Measurements from ENCODE around the gene SLC25A22. TPM values are rescaled to one million over a fixed set of nuclear protein-coding genes. Genes with fewer than 3 reads are reported as not detected.

Gene SLC25A22
- total RNA-seq (2014; rRNA removed; shearing (Covaris generic)), result 16.2 and 20.8 TPM in 2 replicates
- polyA plus RNA-seq (2014; cell fraction: nucleus; rRNA removed), result 51.7 and 55.5 TPM in 2 replicates

- peak; percentile 63 for DNase-seq (ENCODE audit: extremely low read depth, low read depth)
These were observed at the start of gene SLC25A22 for GRCh38 chr11:798093-798713. TSS of gene SLC25A22 (minus strand) at chr11:798281. CDS start at chr11:795006, 3,275 bp downstream.

DNA sequence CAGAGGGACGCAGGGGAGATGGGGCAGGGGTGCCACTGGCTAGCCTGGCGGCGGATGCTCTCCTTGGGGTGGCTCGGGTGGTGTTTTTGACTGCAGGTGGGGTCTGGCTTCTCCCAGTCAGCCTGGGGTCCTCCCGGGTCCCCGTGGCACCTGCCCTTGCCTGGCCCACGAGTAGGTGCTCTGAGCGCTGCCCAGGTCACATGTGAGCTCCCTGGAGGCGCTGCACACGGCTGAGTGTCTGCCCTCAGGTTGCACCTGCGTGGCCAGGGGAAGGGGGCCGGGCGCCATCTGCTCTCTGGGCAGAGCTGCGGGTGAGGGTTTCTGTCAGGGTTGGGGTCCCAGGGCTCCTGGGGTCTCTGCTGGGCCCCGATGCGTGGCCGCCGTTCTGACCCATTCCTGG, 49.8 kb upstream of the SLC25A22 start:
- no peak for DNase-seq (ENCODE audit: extremely low read depth, low read depth)

DNA sequence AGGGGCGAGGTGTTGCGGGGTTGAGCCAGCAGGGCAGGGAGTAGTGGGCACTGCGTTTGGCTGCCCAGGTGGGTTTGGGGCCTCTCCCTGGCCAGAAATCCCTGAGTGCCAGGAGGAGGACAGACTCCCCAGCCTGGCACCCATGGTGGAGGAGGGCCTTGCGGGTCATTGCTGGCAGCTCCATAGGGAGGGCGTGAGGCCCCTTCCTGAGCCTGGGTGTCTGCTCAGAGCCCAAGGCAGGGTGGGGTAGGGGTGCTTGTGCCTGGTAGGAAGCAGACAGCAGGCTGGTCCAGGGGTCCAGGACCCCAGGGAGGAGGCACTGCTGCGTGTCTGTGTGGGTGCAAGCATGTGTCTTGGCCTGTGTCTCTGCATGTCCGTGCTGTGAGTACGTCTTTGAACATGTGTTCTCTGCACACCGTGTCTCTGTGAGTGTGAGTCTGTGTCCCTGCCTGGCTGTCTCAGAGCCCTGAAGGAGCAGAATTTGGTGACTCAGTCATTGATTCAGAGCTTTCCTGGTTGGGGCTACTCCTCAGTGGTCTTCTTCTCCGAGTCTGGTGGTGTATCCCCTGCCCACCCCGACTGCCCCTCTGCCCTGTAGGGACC, 48.5 kb upstream of the SLC25A22 start:
- DNase-seq (ENCODE audit: extremely low read depth, low read depth), result no peak

DNA sequence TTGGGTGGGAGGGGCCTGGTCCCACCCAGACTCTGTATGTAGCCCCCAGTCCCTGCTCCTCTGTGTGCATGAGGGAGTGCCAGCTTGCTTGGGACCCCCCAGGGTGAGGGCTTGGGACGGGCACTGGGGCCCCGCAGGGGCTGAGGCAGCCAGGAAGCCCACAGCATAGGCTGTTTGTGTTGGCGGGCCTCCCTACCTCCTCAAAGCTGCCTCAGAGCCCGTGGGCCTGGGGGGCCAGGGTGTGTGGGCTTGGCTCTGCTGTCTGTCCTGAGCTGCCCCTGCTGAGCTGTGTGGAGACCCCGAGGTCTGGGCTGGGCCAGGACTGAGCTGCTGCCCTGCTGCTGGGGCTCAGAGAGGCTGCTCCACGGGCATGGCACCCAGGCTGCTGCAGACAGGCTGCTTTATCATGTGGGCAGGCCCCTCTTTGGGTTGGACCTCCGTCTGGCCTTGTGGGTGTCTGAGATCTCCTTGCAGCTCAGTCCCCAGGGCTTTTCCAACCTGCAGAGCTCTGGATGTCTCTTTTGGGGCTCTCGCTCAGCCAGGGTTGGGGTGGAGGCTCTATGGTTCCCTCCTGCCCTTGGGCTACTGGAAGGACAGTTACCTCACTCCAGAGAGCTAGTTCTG, 47.9 kb upstream of the SLC25A22 start:
- no peak for DNase-seq (ENCODE audit: extremely low read depth, low read depth)

DNA sequence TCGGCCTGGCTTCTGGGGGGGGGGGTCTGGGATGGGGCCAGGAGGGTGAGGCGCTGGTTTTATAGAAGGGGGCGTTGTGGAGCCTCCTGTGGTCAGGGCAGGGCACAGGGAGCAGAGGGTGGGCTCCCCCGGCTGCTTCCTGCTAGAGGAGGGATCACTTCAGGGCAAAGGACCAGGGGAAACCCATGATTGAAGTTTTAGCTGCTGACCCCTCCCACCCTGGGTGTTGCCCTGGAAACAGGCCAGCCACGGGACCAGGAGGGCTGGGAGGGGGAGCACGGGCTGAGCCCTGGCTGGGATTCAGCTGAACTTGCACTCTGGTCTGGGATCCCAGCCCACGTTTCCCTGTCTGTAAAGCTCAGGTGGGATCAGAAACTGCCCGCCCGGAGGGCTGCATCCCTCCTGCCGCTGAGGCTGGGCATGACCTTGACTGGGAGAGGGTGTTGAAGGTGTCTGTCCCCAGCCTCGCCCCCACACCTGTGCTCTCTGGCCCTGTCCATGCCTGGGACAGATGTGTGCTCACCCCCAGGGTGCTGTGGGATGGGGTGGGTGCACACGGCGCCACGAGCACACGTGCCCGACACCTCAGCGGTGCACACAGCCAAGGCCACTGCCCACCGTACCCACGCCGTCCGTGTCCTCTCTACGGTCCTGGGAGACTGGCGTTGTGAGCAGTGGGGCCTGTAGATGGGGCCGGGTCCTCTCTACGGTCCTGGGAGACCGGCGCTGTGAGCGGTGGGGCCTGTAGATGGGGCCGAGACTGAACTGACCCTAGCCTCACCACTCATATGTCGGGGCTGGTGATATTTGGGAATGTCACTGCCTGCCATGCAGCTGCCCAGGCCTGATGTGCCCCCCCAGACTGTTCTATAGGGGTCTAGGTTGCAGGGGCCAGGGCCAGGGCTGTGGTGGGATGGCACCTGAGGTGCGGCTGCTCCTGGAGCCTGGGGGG, 46.9 kb upstream of the SLC25A22 start:
- DNase-seq (ENCODE audit: extremely low read depth, low read depth), result peak; percentile 61

DNA sequence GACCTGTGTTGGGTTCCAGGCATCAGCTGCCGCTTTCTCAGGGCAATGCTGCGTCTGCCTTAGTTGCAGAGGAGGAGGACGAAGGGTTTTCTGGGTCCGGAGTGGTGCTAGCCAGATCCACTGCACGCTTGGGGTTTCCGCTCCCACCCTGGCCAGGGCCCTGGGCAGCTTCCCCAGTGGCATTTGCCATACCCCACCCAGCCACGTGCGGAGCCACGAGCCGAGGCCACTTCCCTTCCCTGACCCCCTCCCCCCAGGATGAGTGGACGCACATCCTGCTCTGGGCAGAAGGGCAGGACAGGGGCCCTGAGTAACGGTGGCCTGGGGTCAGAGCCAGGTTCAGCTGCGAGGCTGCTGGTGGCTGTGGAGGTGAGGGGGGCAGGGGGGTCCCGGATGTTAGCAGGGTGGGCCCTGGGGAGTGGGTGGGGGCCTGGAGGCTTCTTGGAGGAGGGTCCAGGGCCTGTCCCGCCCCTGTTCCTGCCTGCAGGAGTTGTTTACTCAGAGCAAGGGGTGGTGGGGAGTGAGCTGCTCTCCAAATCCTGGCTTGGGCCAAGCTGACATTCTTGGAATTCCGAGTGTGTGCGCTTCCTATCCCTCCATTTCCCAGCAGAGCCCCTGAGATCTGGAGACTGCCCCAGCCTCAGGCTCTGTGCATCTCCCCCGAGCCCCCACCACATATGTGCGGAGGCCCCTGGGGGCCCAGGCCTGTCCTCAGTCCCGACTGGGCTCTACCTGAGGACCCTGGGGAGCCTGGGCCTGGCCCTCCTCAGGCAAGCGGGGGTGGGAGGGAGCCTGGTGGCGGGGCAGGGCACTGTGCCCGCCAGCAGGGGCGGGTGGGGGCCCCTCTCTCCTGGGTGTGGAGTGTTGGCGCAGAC, 46.0 kb upstream of the SLC25A22 start:
- peak; percentile 81 for DNase-seq (ENCODE audit: extremely low read depth, low read depth)

GRCh38 chr11:843086-843734, 45.1 kb upstream of the SLC25A22 start:
- DNase-seq (ENCODE audit: extremely low read depth, low read depth), result no peak

- DNase-seq (ENCODE audit: extremely low read depth, low read depth), result peak; percentile 78
These were observed 44.4 kb upstream of the SLC25A22 start, which contains the start of the genes POLR2L and TSPAN4 for GRCh38 chr11:842370-843002. TSS of gene POLR2L (minus strand) at chr11:842529. CDS start at chr11:842508, 21 bp downstream. TSS of gene TSPAN4 (plus strand) at chr11:842852. CDS start at chr11:850305, 7,453 bp downstream.

DNA sequence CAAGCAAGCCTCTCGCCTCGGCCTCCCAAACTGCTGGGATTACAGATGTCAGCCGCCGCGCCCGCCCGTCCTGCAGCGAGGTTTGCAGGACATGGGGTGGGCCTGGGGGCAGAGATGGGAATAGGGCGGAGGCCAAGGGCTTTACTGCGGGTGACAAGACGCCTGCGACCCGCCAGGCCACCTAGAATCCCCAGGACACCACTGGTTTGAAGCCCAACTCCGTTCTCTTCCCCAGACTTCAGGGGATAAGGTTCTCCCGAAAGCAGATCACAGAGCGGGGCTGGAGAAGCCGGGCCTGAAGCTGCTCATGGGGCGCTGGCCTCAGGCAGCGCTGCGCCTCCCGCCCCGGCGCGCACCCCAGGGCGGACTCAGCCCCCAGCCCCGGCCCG, 43.9 kb upstream of the SLC25A22 start:
- DNase-seq (ENCODE audit: extremely low read depth, low read depth), result no peak

- no peak for DNase-seq (ENCODE audit: extremely low read depth, low read depth)
These were observed 42.0 kb upstream of the SLC25A22 start for GRCh38 chr11:839875-840617.

DNA sequence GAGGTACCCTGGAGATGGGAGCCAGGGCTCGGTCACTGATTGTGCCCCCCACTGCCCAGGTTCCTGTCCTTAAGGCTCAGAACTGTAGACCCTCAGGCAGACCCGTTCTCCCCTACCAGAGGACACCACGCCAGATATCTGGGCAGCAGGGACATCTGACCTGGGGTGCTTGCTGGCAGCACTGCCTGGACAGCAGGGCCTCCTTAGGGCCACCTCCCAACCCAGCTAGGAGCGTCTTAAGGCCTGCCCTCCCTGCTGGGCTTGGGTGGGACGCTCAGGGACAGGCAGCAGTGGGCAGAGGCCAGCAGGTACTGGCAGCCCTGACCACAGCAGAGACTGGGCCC, 41.2 kb upstream of the SLC25A22 start:
- DNase-seq (ENCODE audit: extremely low read depth, low read depth), result no peak

DNA sequence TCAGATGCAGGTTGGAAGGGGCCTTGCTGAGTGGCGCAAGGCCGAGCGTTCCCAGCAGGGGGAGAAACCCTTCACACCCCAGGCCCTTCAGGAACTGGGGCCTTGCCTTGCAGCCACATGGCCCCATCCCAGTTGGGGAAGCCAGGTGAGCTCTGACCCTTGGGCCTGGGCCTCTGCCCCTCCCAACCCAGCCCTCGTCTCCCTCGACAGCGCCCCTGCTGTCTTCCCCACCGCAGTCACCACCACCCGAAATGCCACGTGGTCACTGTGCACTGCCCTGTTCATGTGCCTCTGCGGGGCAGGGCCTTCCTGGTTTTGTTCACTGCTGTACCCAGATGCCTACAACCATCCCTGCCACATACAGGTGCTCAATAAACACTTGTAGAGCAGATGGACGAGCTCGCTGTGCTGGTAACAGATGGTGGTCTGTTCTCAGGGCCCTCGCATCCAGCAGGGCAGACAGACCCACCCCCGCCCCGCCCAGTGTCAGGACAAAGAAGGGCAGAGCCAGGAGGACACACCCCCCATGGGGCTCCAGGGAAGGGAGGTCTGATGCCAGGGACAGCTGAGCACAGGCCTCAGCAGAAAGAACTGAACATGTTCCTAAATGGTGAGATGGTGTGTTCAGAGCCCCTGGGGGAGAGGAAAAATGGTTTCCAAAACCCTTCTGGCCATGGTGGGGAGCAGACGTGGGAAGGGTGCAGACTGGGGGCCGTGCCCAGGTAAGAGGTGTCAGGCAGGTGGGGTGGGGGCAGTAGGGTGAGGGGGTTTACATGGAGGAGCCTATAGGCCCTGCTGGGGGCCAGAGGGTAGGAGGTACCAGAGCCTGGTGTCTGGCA, 40.6 kb upstream of the SLC25A22 start:
- DNase-seq (ENCODE audit: extremely low read depth, low read depth), result no peak

DNA sequence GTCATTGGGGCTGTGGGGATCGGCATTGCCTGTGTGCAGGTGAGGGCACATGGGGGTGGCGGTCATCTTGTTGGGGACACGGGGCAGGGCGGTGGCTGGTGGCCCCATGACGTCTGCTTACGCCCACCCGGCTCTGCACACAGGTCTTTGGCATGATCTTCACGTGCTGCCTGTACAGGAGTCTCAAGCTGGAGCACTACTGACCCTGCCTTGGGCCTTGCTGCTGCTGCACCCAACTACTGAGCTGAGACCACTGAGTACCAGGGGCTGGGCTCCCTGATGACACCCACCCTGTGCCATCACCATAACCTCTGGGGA, 39.9 kb upstream of the SLC25A22 start:
- no peak for DNase-seq (ENCODE audit: extremely low read depth, low read depth)

DNA sequence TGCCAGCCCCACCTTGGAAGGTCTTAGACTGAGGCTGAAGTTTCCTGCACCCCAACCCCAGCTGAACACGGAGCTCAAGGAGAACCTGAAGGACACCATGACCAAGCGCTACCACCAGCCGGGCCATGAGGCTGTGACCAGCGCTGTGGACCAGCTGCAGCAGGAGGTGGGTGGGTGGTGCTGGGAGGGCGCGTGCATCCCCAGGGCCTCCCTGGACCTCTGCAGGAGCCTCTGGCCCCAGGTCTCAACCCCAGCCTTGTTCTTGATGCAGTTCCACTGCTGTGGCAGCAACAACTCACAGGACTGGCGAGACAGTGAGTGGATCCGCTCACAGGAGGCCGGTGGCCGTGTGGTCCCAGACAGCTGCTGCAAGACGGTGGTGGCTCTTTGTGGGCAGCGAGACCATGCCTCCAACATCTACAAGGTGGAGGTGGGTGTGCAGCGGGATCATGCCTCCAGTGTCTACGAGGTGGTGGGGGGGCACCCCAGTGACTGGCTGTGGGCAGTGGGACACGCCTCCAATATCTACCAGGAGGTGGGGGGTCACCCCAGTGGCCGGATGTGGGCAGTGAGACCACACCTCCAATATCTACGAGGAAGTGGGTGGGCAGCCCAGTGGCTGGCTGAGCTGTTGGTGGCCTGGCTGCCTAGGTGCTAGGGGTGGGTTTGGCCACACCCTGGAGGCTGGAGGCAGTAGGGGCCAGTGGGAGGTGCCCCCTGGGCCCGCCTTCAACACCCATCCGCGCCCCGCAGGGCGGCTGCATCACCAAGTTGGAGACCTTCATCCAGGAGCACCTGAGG, 39.3 kb upstream of the SLC25A22 start:
- DNase-seq (ENCODE audit: extremely low read depth, low read depth), result no peak

GRCh38 chr11:836700-837099, 38.6 kb upstream of the SLC25A22 start:
- no peak for DNase-seq (ENCODE audit: extremely low read depth, low read depth)

- no peak for DNase-seq (ENCODE audit: extremely low read depth, low read depth)
These were observed 38.2 kb upstream of the SLC25A22 start for GRCh38 chr11:836274-836673.

Measured in NCI-H460 (cell line).